Measurements from ENCODE around the gene UBTD2. TPM values are rescaled to one million over a fixed set of nuclear protein-coding genes. Genes with fewer than 3 reads are reported as not detected.

The UBTD2 gene
- total RNA-seq, 2 donors from 2014 or later = 13.5 to 20.8 TPM

GRCh38 chr5:172187118-172188032 is 96.2 kb downstream of the UBTD2 start:
- WGBS, 2 donors = 0 to 3% methylated on average over 15 to 65 of the region's 66 CpGs
- DNase-seq (peak; percentile 31 to 67 (median 52)), ATAC-seq (peak; percentile 0)
- H3K27me3 ChIP-seq = no peaks in the 10 kb centered on the region
- H3K9me3 ChIP-seq = no peaks in the 10 kb centered on the region
- H3K4me1 ChIP-seq = peaks cover 15% of the 10 kb centered on the region
- peak overlapping the region; percentile 79 to 83 for H3K4me3 ChIP-seq
- peak overlapping the region; percentile 37 to 90 (median 74) for H3K27ac ChIP-seq
- intact Hi-C loops (cut with DNase I) = loop anchor here (2.0 kb wide), 1 partner anchor 81 kb away; no protein-coding TSS in a partner anchor
- no peak for TF ChIP-seq CTCF (IDR thresholded peaks at IDR 0.05)
- peak in 1 of 3 donors; percentile 35 for TF ChIP-seq POLR2A (IDR thresholded peaks at IDR 0.05)
- no peaks in the 10 kb centered on the region for H3K36me3 ChIP-seq (replicated peaks in 1 of 2; ENCODE audit: insufficient read depth in 1 of 2, low read depth in 2 of 2)

GRCh38 chr5:172186114-172186695 is 97.4 kb downstream of the UBTD2 start:
- Histone ChIP-seq H3K9me3 (no peaks in the 10 kb centered on the region), H3K4me3 (no peak overlapping the region), H3K36me3 (replicated peaks in 1 of 2; ENCODE audit: insufficient read depth in 1 of 2, low read depth in 2 of 2) (no peaks in the 10 kb centered on the region), H3K4me1 (peaks cover 15% of the 10 kb centered on the region), H3K27me3 (no peaks in the 10 kb centered on the region), H3K27ac (peak overlapping the region in 1 of 4 donors; percentile 90)
- TF ChIP-seq POLR2A (IDR thresholded peaks at IDR 0.05) (no peak), CTCF (IDR thresholded peaks at IDR 0.05) (no peak)
- WGBS, 2 donors = 86 to 89% methylated on average over 13 of the region's 13 CpGs
- intact Hi-C loops (cut with DNase I) = loop anchor here (2.0 kb wide), 1 partner anchor 79 kb away; no protein-coding TSS in a partner anchor
- ATAC-seq (no peak), DNase-seq (no peak)

- intact Hi-C loops (cut with DNase I) = no loop called here
- no peak for ATAC-seq
- no peak for DNase-seq
Measured at GRCh38 chr5:172185096-172185461, 98.5 kb downstream of the UBTD2 start.

GRCh38 chr5:172183881-172184280 is 99.7 kb downstream of the UBTD2 start:
- no peak overlapping the region for H3K27ac ChIP-seq
- H3K9me3 ChIP-seq = no peaks in the 10 kb centered on the region
- H3K4me3 ChIP-seq = no peak overlapping the region
- intact Hi-C loops (cut with DNase I) = no loop called here
- H3K4me1 ChIP-seq = peaks cover 15% of the 10 kb centered on the region
- DNase-seq (no peak), ATAC-seq (no peak)
- no peaks in the 10 kb centered on the region for H3K27me3 ChIP-seq
- H3K36me3 ChIP-seq (replicated peaks in 1 of 2; ENCODE audit: insufficient read depth in 1 of 2, low read depth in 2 of 2) = no peaks in the 10 kb centered on the region
- TF ChIP-seq POLR2A (IDR thresholded peaks at IDR 0.05) (no peak), CTCF (IDR thresholded peaks at IDR 0.05) (no peak)
- 94 to 95% methylated on average over 4 of the region's 4 CpGs for WGBS, 2 donors

More at GRCh38 chr5:172185096-172185461, 98.5 kb downstream of the UBTD2 start:
- no peaks in the 10 kb centered on the region for H3K27me3 ChIP-seq
- TF ChIP-seq CTCF (IDR thresholded peaks at IDR 0.05) = no peak
- no peak for TF ChIP-seq POLR2A (IDR thresholded peaks at IDR 0.05)
- H3K4me1 ChIP-seq = peaks cover 15% of the 10 kb centered on the region
- 69 to 77% methylated on average over 10 of the region's 10 CpGs for WGBS, 2 donors
- peak overlapping the region in 1 of 4 donors; percentile 90 for H3K27ac ChIP-seq
- H3K36me3 ChIP-seq (replicated peaks in 1 of 2; ENCODE audit: insufficient read depth in 1 of 2, low read depth in 2 of 2) = no peaks in the 10 kb centered on the region
- H3K4me3 ChIP-seq = no peak overlapping the region
- no peaks in the 10 kb centered on the region for H3K9me3 ChIP-seq
